Neural cell (in vitro differentiated cells): ENCODE measurements around the gene ACAD9.

Experiments used
- CTCF ChIP-seq: fragments of 450-650 bp; IDR thresholded peaks from 2 replicates; pipeline ENCODE4 v1.5.1; 2014; ENCODE audit warnings: antibody characterized with exemption, mild to moderate bottlenecking, moderate library complexity; ENCODE audit not compliant: poor library complexity, severe bottlenecking
- EP300 ChIP-seq: fragments of 450-650 bp; conservative IDR thresholded peaks from 2 replicates; pipeline ENCODE4 v1.6.1; 2014; ENCODE audit warnings: antibody characterized with exemption, mild to moderate bottlenecking, moderate library complexity; ENCODE audit not compliant: poor library complexity, severe bottlenecking
- EZH2 ChIP-seq: fragments of 200-600, 300-800 bp; shearing (Covaris generic), sonication (generic); IDR thresholded peaks from 2 replicates; pipeline ENCODE4 v1.6.1; 2014; ENCODE audit warnings: antibody characterized with exemption, low read length, borderline replicate concordance, mild to moderate bottlenecking; ENCODE audit not compliant: insufficient read depth, poor library complexity, severe bottlenecking
- MXI1 ChIP-seq: fragments of 450-650 bp; conservative IDR thresholded peaks from 2 replicates; pipeline ENCODE4 v1.6.1; 2014; ENCODE audit warnings: antibody characterized with exemption, mild to moderate bottlenecking; ENCODE audit not compliant: poor library complexity, severe bottlenecking
- POLR2AphosphoS5 ChIP-seq: IDR thresholded peaks from 2 replicates; pipeline ENCODE4 v1.6.1; 2012
- RAD21 ChIP-seq: fragments of 450-650 bp; conservative IDR thresholded peaks from 2 replicates; pipeline ENCODE4 v1.6.1; 2014; ENCODE audit warnings: antibody characterized with exemption, mild to moderate bottlenecking, moderate library complexity
- REST ChIP-seq: IDR thresholded peaks from 2 replicates; pipeline ENCODE4 v1.6.1; 2012; ENCODE audit warnings: borderline replicate concordance

DNA sequence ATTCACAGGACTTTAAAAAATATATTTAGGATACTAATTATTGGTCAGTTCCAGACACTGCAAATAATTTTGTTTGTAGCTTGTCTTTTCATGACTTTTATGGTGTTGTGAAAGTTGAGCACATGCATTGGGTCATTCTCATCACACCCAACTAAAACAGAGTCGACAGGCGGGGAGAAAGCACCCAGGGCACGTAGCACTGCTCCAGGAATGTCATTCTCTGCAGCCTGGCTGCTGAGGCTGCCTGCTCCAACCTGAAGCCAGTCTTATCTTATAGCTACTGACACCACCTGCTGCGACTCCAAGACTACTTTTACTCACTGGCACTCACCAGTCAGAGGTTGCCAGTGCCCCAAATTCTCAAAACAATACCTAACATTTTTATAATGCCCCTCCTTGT lies 56.9 kb downstream of the ACAD9 start:
- TF ChIP-seq MXI1 (no peak), CTCF (no peak), REST (no peak), POLR2AphosphoS5 (no peak), EP300 (no peak), EZH2 (no peak), RAD21 (no peak)
